GM12878 (cell line): ENCODE results near the gene SOX9. TPM values are rescaled to one million over a fixed set of nuclear protein-coding genes. Genes with fewer than 3 reads are reported as not detected.

ENCODE experiments used
- ATAC-seq: fragments of 200-7000 bp; cut with Tn5 transposase; 3 replicates; pipeline ENCODE4 v1.9.1; 2020; ENCODE audit warnings: mild to moderate bottlenecking, moderate library complexity
- BruUV-seq: library from RNA; stranded (reverse); fragments of 400-500 nt; replicated peaks from 2 replicates; lab custom pipeline; 2021; lab: Mats Ljungman, UMichigan
- CTCF ChIA-PET: fragments of 300-600 bp; sonication (Branson Sonifier 250); formaldehyde crosslinking; extraction: SDS; loops from one replicate; lab custom pipeline; 2021; ENCODE audit warnings: inconsistent platforms; lab: Yijun Ruan, JAX
- POLR2A ChIA-PET: fragments of 350-600 bp; formaldehyde crosslinking; extraction: SDS; loops from one replicate; lab custom pipeline; 2021; ENCODE audit warnings: inconsistent platforms; lab: Charles Lee
- RAD21 ChIA-PET: fragments of 300-600 bp; sonication (Branson Sonifier 250); formaldehyde crosslinking; loops from one replicate; lab custom pipeline; 2023; ENCODE audit warnings: antibody characterized with exemption; ENCODE audit not compliant: unreplicated experiment; lab: Charles Lee
- SMC1A ChIA-PET: fragments of 300-600 bp; sonication (Branson Sonifier 250); formaldehyde crosslinking; loops from one replicate; lab custom pipeline; 2023; ENCODE audit not compliant: unreplicated experiment, uncharacterized antibody; lab: Charles Lee
- DNase-seq: peaks from one replicate; pipeline ENCODE4 v3.0.0-alpha.2; 2011; ENCODE audit warnings: low read depth, low spot score
- FAIRE-seq: peaks from 3 replicates; lab custom pipeline; 2011; peaks lifted over from hg19 to GRCh38; lab: Jason Lieb, UNC
- H2AFZ ChIP-seq: 2 replicates; pipeline ENCODE4 v1.6.0; 2011; ENCODE audit warnings: low read depth, low read length, control low read depth; ENCODE audit not compliant: control insufficient read depth
- H3K27ac ChIP-seq: 2 replicates; pipeline ENCODE4 v1.5.1; 2011; ENCODE audit warnings: control low read depth; ENCODE audit not compliant: control insufficient read depth, insufficient read depth
- H3K27me3 ChIP-seq, 2 experiments: replicated peaks in 1 of 2; 2 replicates each; pipeline versions ENCODE4 v1.6.0 to v1.6.1; 2011; ENCODE audit warnings: low read length in 1 of 2; ENCODE audit not compliant: control insufficient read depth in 2 of 2, insufficient read depth in 2 of 2
- H3K36me3 ChIP-seq, 2 experiments: 2 replicates each; pipeline ENCODE4 v1.5.1; 2011; ENCODE audit warnings: low read length in 1 of 2; ENCODE audit not compliant: control insufficient read depth in 2 of 2, insufficient read depth in 2 of 2
- H3K4me1 ChIP-seq: 2 replicates; pipeline ENCODE4 v1.6.1; 2011; ENCODE audit warnings: mild to moderate bottlenecking, low read length, moderate library complexity, mixed read lengths; ENCODE audit not compliant: control insufficient read depth, insufficient read depth
- H3K4me2 ChIP-seq: 2 replicates; pipeline ENCODE4 v1.6.0; 2011; ENCODE audit warnings: control low read depth; ENCODE audit not compliant: control insufficient read depth, insufficient read depth
- H3K4me3 ChIP-seq: fragments of 200-600 bp; sonication (generic); 2 replicates; pipeline ENCODE4 v1.5.1; 2016
- H3K79me2 ChIP-seq: 2 replicates; pipeline ENCODE4 v1.6.0; 2011; ENCODE audit warnings: low read length; ENCODE audit not compliant: control insufficient read depth, insufficient read depth
- H3K9ac ChIP-seq: 2 replicates; pipeline ENCODE4 v1.8.0; 2011; ENCODE audit warnings: low read length, control low read depth, mixed read lengths; ENCODE audit not compliant: control insufficient read depth, insufficient read depth
- H3K9me3 ChIP-seq: replicated peaks from 3 replicates; pipeline ENCODE4 v1.5.1; 2011; ENCODE audit warnings: mild to moderate bottlenecking, low read length; ENCODE audit not compliant: control insufficient read depth, insufficient read depth
- H4K20me1 ChIP-seq: 2 replicates; pipeline ENCODE4 v1.6.0; 2011; ENCODE audit not compliant: control insufficient read depth, insufficient read depth
- EZH2 ChIP-seq: IDR thresholded peaks from 2 replicates; pipeline ENCODE4 v1.6.1; 2012; ENCODE audit warnings: low read depth, mild to moderate bottlenecking, control low read depth, inconsistent platforms, low read length, borderline replicate concordance; ENCODE audit not compliant: control insufficient read depth
- POU2F2 ChIP-seq: IDR thresholded peaks from 3 replicates; pipeline ENCODE4 v1.6.1; 2011; ENCODE audit warnings: low read depth, mild to moderate bottlenecking, low read length, borderline replicate concordance
- ZNF24 ChIP-seq: fragments of 450-650 bp; IDR thresholded peaks from 2 replicates; pipeline ENCODE4 v1.6.1; 2017; ENCODE audit warnings: antibody characterized with exemption, mild to moderate bottlenecking
- WGBS: methylation state at CpG from one replicate; pipeline ENCODE4 v1.1.6; 2016; ENCODE audit warnings: low lambda C conversion rate; ENCODE audit not compliant: insufficient replicate concordance, insufficient coverage; ENCODE audit errors: missing lambda C conversion rate; 5-methylcytosine and 5-hydroxymethylcytosine counted together
- in situ Hi-C: fragments of 300-500 bp; cut with MboI; formaldehyde crosslinking; loops from 9 replicates; pipeline ENCODE4 v1.14.3; 2018; ENCODE audit warnings: mixed read lengths
- intact Hi-C: fragments of 100-400 bp; cut with micrococcal nuclease; formaldehyde crosslinking; loops from one replicate; pipeline ENCODE4 v1.14.2; 2022; ENCODE audit not compliant: unreplicated experiment
- polyA plus RNA-seq, 11 experiments: library from polyadenylated mRNA; depleted of rRNA in 4 of 11; unstranded in 6 of 11; stranded (reverse) in 5 of 11; fragments of >200 nt; fragmentation: Nextera tagmentation in 4 of 11; fragmentation: Illumina TruSeq in 1 of 11; extraction: Ambion mirVana in 4 of 11; extraction: Trizol in 1 of 11; gene quantifications; 1 replicate in 1 of 11; 2 replicates in 10 of 11; pipeline versions ENCODE4 v1.2.1 to v1.2.3, GENCODE V29; 2011 to 2016; ENCODE audit warnings: inconsistent platforms in 2 of 11, missing spikeins in 2 of 11, low read depth in 1 of 11
- total RNA-seq, 4 experiments: library from RNA; depleted of rRNA in 3 of 4; stranded (reverse); fragments of >200 nt in 3 of 4; fragmentation: Illumina TruSeq in 1 of 4; extraction: Trizol in 1 of 4; gene quantifications; 2 replicates each; pipeline versions ENCODE4 v1.2.1 to v1.2.3, GENCODE V29; 2013 to 2021
- TF ChIP-seq, protein P1 (sequence below), 3 experiments: IDR thresholded peaks in 2 of 3; conservative IDR thresholded peaks in 1 of 3; 2 replicates each; pipeline ENCODE4 v1.5.1; 2011; ENCODE audit warnings: low read depth in 3 of 3, low read length in 3 of 3, mild to moderate bottlenecking in 3 of 3, control low read depth in 2 of 3, moderate library complexity in 2 of 3, inconsistent platforms in 1 of 3, mixed read lengths in 1 of 3; ENCODE audit not compliant: control insufficient read depth in 2 of 3, insufficient read depth in 1 of 3; ENCODE audit errors: extremely low read depth in 1 of 3
- TF ChIP-seq, protein P2 (sequence below): fragments of 450-650 bp; formaldehyde crosslinking; IDR thresholded peaks from 2 replicates; pipeline ENCODE4 v1.5.0; 2022; ENCODE audit warnings: mild to moderate bottlenecking, missing genetic modification characterization

SOX9 gene
- total and polyA plus RNA-seq, 10 of the 15 experiments (the other 5 are each of a cell fraction or from before 2014, with no cell fraction given): 1.2 to 19.0 (median 5.5) TPM

DNA sequence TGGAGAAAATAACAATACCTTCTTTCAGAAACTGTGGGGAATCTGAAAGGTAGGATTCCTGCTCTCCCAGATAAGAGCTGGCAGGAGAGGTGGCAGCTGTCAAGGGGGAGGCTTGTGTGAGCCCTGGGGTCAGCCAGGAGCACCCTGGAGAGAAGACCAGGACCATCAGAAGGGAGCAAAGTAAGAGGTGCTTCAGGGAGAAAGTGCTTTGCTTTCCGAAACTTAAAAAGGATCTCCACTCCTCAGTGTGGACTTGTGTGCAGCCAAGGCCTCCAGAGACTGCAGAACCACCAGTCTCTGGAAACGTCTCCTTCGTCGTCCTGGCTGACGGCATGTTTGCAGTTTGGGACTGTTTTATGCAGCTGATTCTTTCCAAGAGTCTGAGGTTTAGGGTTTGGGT, 13.7 kb upstream of the SOX9 start (continued):
- no peak for TF ChIP-seq EZH2

DNA sequence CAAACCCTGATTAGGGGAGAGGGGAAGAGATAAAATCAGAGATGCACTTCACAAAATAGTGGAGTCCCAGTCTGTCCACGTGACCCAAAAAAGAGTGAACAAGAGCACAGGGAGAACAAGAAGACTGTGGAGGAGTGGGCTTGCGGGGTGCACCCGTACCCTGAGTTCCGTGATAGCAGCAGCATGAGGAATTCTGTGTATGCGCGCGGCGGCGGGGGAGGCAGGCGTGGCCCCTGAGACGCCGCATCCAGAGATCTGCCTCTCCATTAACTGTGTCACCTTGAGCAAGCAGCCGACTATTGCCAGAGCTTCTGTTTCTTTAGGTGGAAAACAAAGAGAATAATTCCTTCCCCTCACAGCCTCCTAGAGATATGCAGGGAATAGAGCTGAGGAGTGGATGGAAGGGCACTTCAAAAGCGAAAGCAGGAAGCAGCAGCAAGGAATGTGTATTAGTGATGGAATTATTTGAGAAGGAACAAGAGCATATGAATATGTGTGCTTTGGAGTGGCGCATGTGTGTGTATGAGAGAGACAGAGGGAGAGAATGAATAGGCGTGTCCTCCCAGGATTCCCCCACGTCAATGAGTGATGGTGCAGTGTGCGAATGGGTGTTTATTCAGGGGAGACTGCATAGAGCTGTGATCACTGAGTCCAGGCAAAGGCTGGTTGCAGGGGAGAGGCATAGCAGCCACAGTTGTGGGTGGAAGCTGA, 10.4 kb upstream of the SOX9 start:
- 68% methylated on average over 18 of the region's 18 CpGs for WGBS
- ChIA-PET POLR2A (no interaction called here), SMC1A (interaction anchor here (0.9 kb wide), 1 partner anchor 195 kb away, joined by 3 read pairs; no protein-coding TSS in a partner anchor), RAD21 (no interaction called here), CTCF (no interaction called here)
- Histone ChIP-seq H3K27ac (no peak overlapping the region), H3K4me2 (peak overlapping the region; percentile 24; the same call in 1 of the 2 replicates), H3K36me3 (no peaks in the 10 kb centered on the region), H3K27me3 (no peaks in the 10 kb centered on the region), H3K4me3 (no peak overlapping the region), H3K4me1 (no peaks in the 10 kb centered on the region), H4K20me1 (no peaks in the 10 kb centered on the region), H2AFZ (no peak overlapping the region), H3K9me3 (no peaks in the 10 kb centered on the region), H3K9ac (no peak overlapping the region), H3K79me2 (no peaks in the 10 kb centered on the region)
- ATAC-seq (no peak), DNase-seq (no peak), FAIRE-seq (no peak)
- in situ Hi-C loops: loop anchor here (10.0 kb wide), 1 partner anchor 646 kb away; no protein-coding TSS in a partner anchor
- intact Hi-C loops: no loop called here
- BruUV-seq: no TSS peak
- TF ChIP-seq ZNF24 (no peak), POU2F2 (no peak), EZH2 (no peak)
- TF ChIP-seq, protein P1, sequence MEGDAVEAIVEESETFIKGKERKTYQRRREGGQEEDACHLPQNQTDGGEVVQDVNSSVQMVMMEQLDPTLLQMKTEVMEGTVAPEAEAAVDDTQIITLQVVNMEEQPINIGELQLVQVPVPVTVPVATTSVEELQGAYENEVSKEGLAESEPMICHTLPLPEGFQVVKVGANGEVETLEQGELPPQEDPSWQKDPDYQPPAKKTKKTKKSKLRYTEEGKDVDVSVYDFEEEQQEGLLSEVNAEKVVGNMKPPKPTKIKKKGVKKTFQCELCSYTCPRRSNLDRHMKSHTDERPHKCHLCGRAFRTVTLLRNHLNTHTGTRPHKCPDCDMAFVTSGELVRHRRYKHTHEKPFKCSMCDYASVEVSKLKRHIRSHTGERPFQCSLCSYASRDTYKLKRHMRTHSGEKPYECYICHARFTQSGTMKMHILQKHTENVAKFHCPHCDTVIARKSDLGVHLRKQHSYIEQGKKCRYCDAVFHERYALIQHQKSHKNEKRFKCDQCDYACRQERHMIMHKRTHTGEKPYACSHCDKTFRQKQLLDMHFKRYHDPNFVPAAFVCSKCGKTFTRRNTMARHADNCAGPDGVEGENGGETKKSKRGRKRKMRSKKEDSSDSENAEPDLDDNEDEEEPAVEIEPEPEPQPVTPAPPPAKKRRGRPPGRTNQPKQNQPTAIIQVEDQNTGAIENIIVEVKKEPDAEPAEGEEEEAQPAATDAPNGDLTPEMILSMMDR (IDR thresholded peaks at IDR 0.05 in 2 of 3, conservative IDR thresholded peaks at IDR 0.05 in 1 of 3; ENCODE audit: control insufficient read depth in 2 of 3, extremely low read depth in 1 of 3, insufficient read depth in 1 of 3, low read depth in 3 of 3, low read length in 3 of 3): no peak
- TF ChIP-seq, protein P2, sequence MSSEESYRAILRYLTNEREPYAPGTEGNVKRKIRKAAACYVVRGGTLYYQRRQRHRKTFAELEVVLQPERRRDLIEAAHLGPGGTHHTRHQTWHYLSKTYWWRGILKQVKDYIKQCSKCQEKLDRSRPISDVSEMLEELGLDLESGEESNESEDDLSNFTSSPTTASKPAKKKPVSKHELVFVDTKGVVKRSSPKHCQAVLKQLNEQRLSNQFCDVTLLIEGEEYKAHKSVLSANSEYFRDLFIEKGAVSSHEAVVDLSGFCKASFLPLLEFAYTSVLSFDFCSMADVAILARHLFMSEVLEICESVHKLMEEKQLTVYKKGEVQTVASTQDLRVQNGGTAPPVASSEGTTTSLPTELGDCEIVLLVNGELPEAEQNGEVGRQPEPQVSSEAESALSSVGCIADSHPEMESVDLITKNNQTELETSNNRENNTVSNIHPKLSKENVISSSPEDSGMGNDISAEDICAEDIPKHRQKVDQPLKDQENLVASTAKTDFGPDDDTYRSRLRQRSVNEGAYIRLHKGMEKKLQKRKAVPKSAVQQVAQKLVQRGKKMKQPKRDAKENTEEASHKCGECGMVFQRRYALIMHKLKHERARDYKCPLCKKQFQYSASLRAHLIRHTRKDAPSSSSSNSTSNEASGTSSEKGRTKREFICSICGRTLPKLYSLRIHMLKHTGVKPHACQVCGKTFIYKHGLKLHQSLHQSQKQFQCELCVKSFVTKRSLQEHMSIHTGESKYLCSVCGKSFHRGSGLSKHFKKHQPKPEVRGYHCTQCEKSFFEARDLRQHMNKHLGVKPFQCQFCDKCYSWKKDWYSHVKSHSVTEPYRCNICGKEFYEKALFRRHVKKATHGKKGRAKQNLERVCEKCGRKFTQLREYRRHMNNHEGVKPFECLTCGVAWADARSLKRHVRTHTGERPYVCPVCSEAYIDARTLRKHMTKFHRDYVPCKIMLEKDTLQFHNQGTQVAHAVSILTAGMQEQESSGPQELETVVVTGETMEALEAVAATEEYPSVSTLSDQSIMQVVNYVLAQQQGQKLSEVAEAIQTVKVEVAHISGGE (CRISPR knock-in tag): no peak
